H1 (cell line): ENCODE data around the gene TMEM54. TPM values are rescaled to one million over a fixed set of nuclear protein-coding genes. Genes with fewer than 3 reads are reported as not detected.

ENCODE experiments used
- CTCF ChIA-PET: fragments of 300-600 bp; sonication (Branson Sonifier 250); formaldehyde crosslinking; loops from one replicate; lab custom pipeline; 2021; ENCODE audit not compliant: partially characterized antibody; lab: Charles Lee
- POLR2A ChIA-PET: fragments of 300-600 bp; sonication (Branson Sonifier 250); formaldehyde crosslinking; loops from one replicate; lab custom pipeline; 2021; ENCODE audit warnings: inconsistent platforms; ENCODE audit not compliant: partially characterized antibody; lab: Charles Lee
- DNase-seq, 2 experiments: peaks; one replicate each; pipeline versions ENCODE4 v3.0.0 to v3.0.0-alpha.2; 2010 to 2022; ENCODE audit warnings: low spot score in 2 of 2, low read depth in 1 of 2, mixed read lengths in 1 of 2
- FAIRE-seq: peaks from 2 replicates; lab custom pipeline; 2011; peaks lifted over from hg19 to GRCh38; lab: Jason Lieb, UNC
- H2AFZ ChIP-seq: 2 replicates; pipeline ENCODE4 v1.8.1; 2012; ENCODE audit warnings: low read length, inconsistent platforms
- H2AK5ac ChIP-seq: 2 replicates; pipeline ENCODE4 v1.6.1; 2013; ENCODE audit warnings: low read depth, low read length
- H2BK120ac ChIP-seq: replicated peaks from 2 replicates; pipeline ENCODE3; 2013; ENCODE audit warnings: low read depth, low read length, inconsistent platforms
- H2BK12ac ChIP-seq: 2 replicates; pipeline ENCODE4 v1.6.1; 2013; ENCODE audit warnings: low read depth, low read length
- H2BK15ac ChIP-seq: 2 replicates; pipeline ENCODE4 v1.6.1; 2013; ENCODE audit warnings: low read length
- H2BK20ac ChIP-seq: 2 replicates; pipeline ENCODE4 v1.6.1; 2013; ENCODE audit warnings: low read length
- H2BK5ac ChIP-seq: 2 replicates; pipeline ENCODE4 v1.6.1; 2013; ENCODE audit warnings: low read depth, low read length
- H3K14ac ChIP-seq: 2 replicates; pipeline ENCODE4 v1.6.1; 2013; ENCODE audit warnings: inconsistent platforms; ENCODE audit not compliant: insufficient read length
- H3K18ac ChIP-seq: 2 replicates; pipeline ENCODE4 v1.6.1; 2013; ENCODE audit warnings: low read length; ENCODE audit errors: extremely low read depth
- H3K23ac ChIP-seq: 2 replicates; pipeline ENCODE4 v1.6.1; 2013; ENCODE audit warnings: inconsistent platforms; ENCODE audit not compliant: insufficient read length
- H3K23me2 ChIP-seq: 2 replicates; pipeline ENCODE4 v1.6.1; 2013; ENCODE audit warnings: low read depth, low read length
- H3K27ac ChIP-seq: 2 replicates; pipeline ENCODE4 v1.6.1; 2011; ENCODE audit warnings: low read depth, low read length, inconsistent platforms
- H3K27me3 ChIP-seq, 4 experiments: replicated peaks in 1 of 4; 1 replicate in 1 of 4; 2 replicates in 3 of 4; pipeline versions ENCODE4 v1.6.1 to v1.8.1; 2011 to 2013; ENCODE audit warnings: low read length in 3 of 4, mild to moderate bottlenecking in 3 of 4, inconsistent platforms in 2 of 4, mixed read lengths in 2 of 4, moderate library complexity in 1 of 4; ENCODE audit not compliant: control insufficient read depth in 3 of 4, insufficient read depth in 3 of 4; ENCODE audit errors: extremely low read depth in 1 of 4
- H3K36me3 ChIP-seq, 4 experiments: 2 replicates each; pipeline versions ENCODE4 v1.6.1 to v1.8.1; 2011 to 2013; ENCODE audit warnings: mild to moderate bottlenecking in 4 of 4, low read length in 3 of 4, moderate library complexity in 2 of 4, control low read depth in 1 of 4, inconsistent platforms in 1 of 4; ENCODE audit not compliant: insufficient read depth in 4 of 4, control insufficient read depth in 2 of 4
- H3K4ac ChIP-seq: replicated peaks from 2 replicates; pipeline ENCODE3; 2013; ENCODE audit warnings: low read length, low read depth, mixed read lengths, inconsistent platforms; ENCODE audit not compliant: insufficient read length
- H3K4me1 ChIP-seq, 4 experiments: replicated peaks in 1 of 4; 1 replicate in 1 of 4; 2 replicates in 3 of 4; pipeline versions ENCODE4 v1.6.1 to v1.8.1; 2011 to 2013; ENCODE audit warnings: low read length in 3 of 4, inconsistent platforms in 2 of 4, mixed read lengths in 1 of 4; ENCODE audit not compliant: insufficient read depth in 4 of 4, control insufficient read depth in 3 of 4
- H3K4me2 ChIP-seq, 2 experiments: 2 replicates each; pipeline versions ENCODE4 v1.6.1 to v1.8.1; 2011 to 2013; ENCODE audit warnings: low read depth in 2 of 2, low read length in 2 of 2, control low read depth in 1 of 2, inconsistent platforms in 1 of 2, mild to moderate bottlenecking in 1 of 2; ENCODE audit not compliant: insufficient read depth in 1 of 2
- H3K4me3 ChIP-seq, 4 experiments: fragments of 200-600, 300-600 bp in 1 of 4; sonication (generic), shearing (Covaris generic), sonication (Bioruptor Twin) in 1 of 4; 2 replicates each; pipeline versions ENCODE4 v1.5.1 to v1.8.1; 2011 to 2016; ENCODE audit warnings: low read length in 4 of 4, low read depth in 3 of 4, control low read depth in 2 of 4, inconsistent platforms in 2 of 4, mild to moderate bottlenecking in 2 of 4, mixed read lengths in 1 of 4, moderate library complexity in 1 of 4; ENCODE audit not compliant: insufficient read depth in 2 of 4; ENCODE audit errors: extremely low read depth in 1 of 4
- H3K56ac ChIP-seq: replicated peaks from 2 replicates; pipeline ENCODE3; 2013; ENCODE audit warnings: low read depth, mild to moderate bottlenecking, mixed read lengths, low read length, inconsistent platforms; ENCODE audit not compliant: insufficient read length
- H3K79me1 ChIP-seq: 2 replicates; pipeline ENCODE4 v1.6.1; 2013; ENCODE audit warnings: low read depth, low read length, control low read depth
- H3K79me2 ChIP-seq, 2 experiments: 2 replicates each; pipeline versions ENCODE4 v1.6.1 to v1.8.1; 2012 to 2013; ENCODE audit warnings: low read length in 2 of 2, mild to moderate bottlenecking in 2 of 2, inconsistent platforms in 1 of 2; ENCODE audit not compliant: insufficient read depth in 2 of 2, control insufficient read depth in 1 of 2
- H3K9ac ChIP-seq, 4 experiments: replicated peaks in 1 of 4; 1 replicate in 1 of 4; 2 replicates in 3 of 4; pipeline versions ENCODE4 v1.6.1 to v1.8.1; 2011 to 2013; ENCODE audit warnings: low read depth in 3 of 4, low read length in 3 of 4, control low read depth in 2 of 4, mild to moderate bottlenecking in 2 of 4, moderate library complexity in 2 of 4, inconsistent platforms in 1 of 4; ENCODE audit errors: extremely low read depth in 1 of 4
- H3K9me3 ChIP-seq, 2 experiments: 2 replicates each; pipeline versions ENCODE4 v1.6.1 to v1.8.1; 2012 to 2013; ENCODE audit warnings: mild to moderate bottlenecking in 2 of 2, moderate library complexity in 2 of 2, control low read depth in 1 of 2, inconsistent platforms in 1 of 2, low read depth in 1 of 2, low read length in 1 of 2, mixed read lengths in 1 of 2; ENCODE audit not compliant: insufficient read depth in 2 of 2
- H4K20me1 ChIP-seq, 2 experiments: replicated peaks in 1 of 2; 2 replicates each; pipeline versions ENCODE3 to v1.8.1; 2011 to 2013; ENCODE audit warnings: inconsistent platforms in 2 of 2, low read length in 2 of 2, mild to moderate bottlenecking in 1 of 2; ENCODE audit not compliant: insufficient read depth in 2 of 2, control insufficient read depth in 1 of 2
- H4K5ac ChIP-seq: 2 replicates; pipeline ENCODE4 v1.6.1; 2013; ENCODE audit warnings: low read length, low read depth, mixed read lengths, inconsistent platforms; ENCODE audit not compliant: insufficient read length
- H4K8ac ChIP-seq: 2 replicates; pipeline ENCODE4 v1.8.0; 2013; ENCODE audit warnings: mild to moderate bottlenecking, moderate library complexity, low read length, inconsistent platforms; ENCODE audit not compliant: insufficient read depth; ENCODE audit errors: extremely low read depth
- H4K91ac ChIP-seq: replicated peaks from 2 replicates; pipeline ENCODE3; 2013; ENCODE audit warnings: low read length, mixed read lengths, inconsistent platforms; ENCODE audit not compliant: insufficient read length
- CREB1 ChIP-seq: IDR thresholded peaks from 2 replicates; pipeline ENCODE4 v1.6.1; 2012; ENCODE audit warnings: inconsistent platforms
- PHF8 ChIP-seq: fragments of 200-600 bp; sonication (generic); conservative IDR thresholded peaks from 2 replicates; pipeline ENCODE4 v1.7.1; 2012; ENCODE audit warnings: low read depth, mild to moderate bottlenecking, inconsistent platforms, low read length, moderate library complexity
- RBBP5 ChIP-seq: IDR thresholded peaks from 2 replicates; pipeline ENCODE4 v1.7.1; 2012; ENCODE audit warnings: low read depth, mild to moderate bottlenecking, inconsistent platforms, low read length, moderate library complexity, borderline replicate concordance
- WGBS, 2 experiments: shearing (Covaris generic) in 1 of 2; methylation state at CpG; one replicate each; pipeline versions ENCODE4 v1.1.6 to v1.1.7; 2013 to 2015; ENCODE audit warnings: low lambda C conversion rate in 2 of 2, mixed read lengths in 2 of 2, inconsistent platforms in 1 of 2, low coverage in 1 of 2, missing lambda C conversion rate in 1 of 2; ENCODE audit not compliant: insufficient replicate concordance in 2 of 2, insufficient coverage in 1 of 2, insufficient read length in 1 of 2; ENCODE audit errors: extremely low coverage in 1 of 2, missing lambda C conversion rate in 1 of 2; 5-methylcytosine and 5-hydroxymethylcytosine counted together
- polyA plus RNA-seq, 7 experiments: library from polyadenylated mRNA; depleted of rRNA in 3 of 7; stranded (reverse) in 5 of 7; unstranded in 2 of 7; fragments of >200 nt in 5 of 7; fragments of 200-250 nt in 2 of 7; gene quantifications; 1 replicate in 5 of 7; 2 replicates in 1 of 7; 4 replicates in 1 of 7; pipeline versions ENCODE4 v1.2.1 to v1.2.3, GENCODE V29; 2011 to 2013; ENCODE audit warnings: missing spikeins in 2 of 7, mixed read lengths in 2 of 7
- total RNA-seq: library from RNA; stranded (reverse); fragmentation: NEBNext Ultra II Directional; extraction: Animal tissue kit (Norgen Biotek cat#: 25700); gene quantifications from 2 replicates; pipeline ENCODE4 v1.2.1, GENCODE V29; 2021

Gene TMEM54
- total and polyA plus RNA-seq, 2 of the 8 experiments (the other 6 are each of a cell fraction or from before 2014, with no cell fraction given), result 9.5 to 58.7 TPM

GRCh38 chr1:32885676-32886003 lies 15.5 kb downstream of the TMEM54 start:
- Histone ChIP-seq H2BK15ac (no peak overlapping the region), H3K27me3 (peaks cover 3 to 36% (median 17%) of the 10 kb centered on the region in 4 experiments; a peak in 6 of 7 replicates), H3K18ac (no peak overlapping the region), H3K27ac (no peak overlapping the region), H3K9ac (no peak overlapping the region), H3K4me2 (peak overlapping the region; percentile 57 to 67), H3K79me2 (no peaks in the 10 kb centered on the region), H3K4me3 (peak overlapping the region in 2 of 4 experiments; percentile 10 to 53; a peak in 3 of 8 replicates), H3K23me2 (peaks cover 5% of the 10 kb centered on the region; the same call in 1 of the 2 replicates), H2BK12ac (no peak overlapping the region), H4K20me1 (peaks cover 0 to 15% of the 10 kb centered on the region in 2 experiments), H3K9me3 (no peaks in the 10 kb centered on the region), H3K36me3 (no peaks in the 10 kb centered on the region), H4K91ac (no peak overlapping the region), H3K4me1 (peaks cover 0 to 14% (median 5%) of the 10 kb centered on the region in 4 experiments; a peak in 4 of 7 replicates), H2AFZ (no peak overlapping the region), H2BK5ac (no peak overlapping the region), H2BK20ac (no peak overlapping the region), H3K23ac (no peak overlapping the region), H3K79me1 (no peaks in the 10 kb centered on the region), H2AK5ac (no peak overlapping the region), H4K5ac (no peak overlapping the region), H2BK120ac (no peak overlapping the region), H4K8ac (0 out of 2 replicates have a peak overlapping the region, but pooled peaks have one; percentile 22), H3K4ac (no peak overlapping the region), H3K56ac (no peak overlapping the region), H3K14ac (no peak overlapping the region)
- CTCF ChIA-PET, result interaction anchor here (1.8 to 19.0 kb wide), 4 partner anchors 7 to 62 kb away, joined by 4 to 382 read pairs (median 194); partner anchors contain the start of genes FNDC5, HPCA and TMEM54
- POLR2A ChIA-PET, result interaction anchor here (1.0 to 1.8 kb wide), 4 partner anchors 10 to 79 kb away, joined by 3 to 5 read pairs (median 4); partner anchors contain the start of gene RNF19B
- no peak for DNase-seq
- FAIRE-seq, result no peak
- 44% methylated on average over 8 of the region's 8 CpGs; no CpG with 5 or more reads in 1 of the 2 experiments for WGBS, 2 experiments
- TF ChIP-seq RBBP5 (no peak), CREB1 (no peak), PHF8 (no peak)
